ENCODE measurements around the gene PSMD1.

PSMD1 gene

GRCh38 chr2:231016566-231017230 lies 40.0 kb upstream of the PSMD1 start:
- TF ChIP-seq ZNF26 (tag by site-specific recombination; IDR thresholded peaks at IDR 0.05) (no peak), ZFP41 (tag by site-specific recombination; IDR thresholded peaks at IDR 0.05; ENCODE audit: borderline replicate concordance) (no peak), ZFHX2 (tag by site-specific recombination; conservative IDR thresholded peaks at IDR 0.05) (no peak), ZNF140 (tag by site-specific recombination; IDR thresholded peaks at IDR 0.05) (no peak), ZNF791 (tag by site-specific recombination; IDR thresholded peaks at IDR 0.05) (no peak), ZSCAN5A (tag by site-specific recombination; IDR thresholded peaks at IDR 0.05) (no peak), ZNF138 (tag by site-specific recombination; IDR thresholded peaks at IDR 0.05; ENCODE audit: borderline replicate concordance) (no peak), ZNF398 (tag by site-specific recombination; IDR thresholded peaks at IDR 0.05) (no peak), ZNF354C (tag by site-specific recombination; IDR thresholded peaks at IDR 0.05; ENCODE audit: borderline replicate concordance, low read depth) (no peak), SCRT1 (tag by site-specific recombination; IDR thresholded peaks at IDR 0.05; ENCODE audit: borderline replicate concordance) (no peak), ZNF121 (tag by site-specific recombination; IDR thresholded peaks at IDR 0.05) (no peak), KLF7 (tag by site-specific recombination; IDR thresholded peaks at IDR 0.05; ENCODE audit: borderline replicate concordance) (no peak), ZNF114 (tag by site-specific recombination; IDR thresholded peaks at IDR 0.05) (no peak), EGR2 (tag by site-specific recombination; IDR thresholded peaks at IDR 0.05; ENCODE audit: low read depth) (no peak)
- no peak overlapping the region for H3K27ac ChIP-seq (ENCODE audit: extremely low read depth, low read depth, low read length)
- CTCF ChIA-PET, result interaction anchor here (0.9 to 1.7 kb wide), 6 partner anchors 8 to 192 kb away, joined by 3 to 8 read pairs (median 4); no protein-coding TSS in a partner anchor
- POLR2A ChIA-PET, result interaction anchor here (0.6 kb wide), 1 partner anchor 23 kb away, joined by 3 read pairs; no protein-coding TSS in a partner anchor
- H3K4me3 ChIP-seq (ENCODE audit: low read depth, low read length), result no peak overlapping the region
- no peaks in the 10 kb centered on the region for H3K9me3 ChIP-seq (ENCODE audit: control insufficient read depth, insufficient read depth, low read depth, low read length)
- H3K36me3 ChIP-seq (ENCODE audit: control insufficient read depth in 2 of 2, insufficient read depth in 1 of 2, low read length in 2 of 2), result no peaks in the 10 kb centered on the region
- H3K4me1 ChIP-seq (ENCODE audit: control insufficient read depth, insufficient read depth, low read length), result no peaks in the 10 kb centered on the region; the same call in 1 of the 2 replicates

- Histone ChIP-seq H3K4me1 (ENCODE audit: control insufficient read depth, insufficient read depth, low read length) (no peaks in the 10 kb centered on the region; the same call in 1 of the 2 replicates), H3K36me3 (ENCODE audit: control insufficient read depth in 2 of 2, insufficient read depth in 1 of 2, low read length in 2 of 2) (no peaks in the 10 kb centered on the region), H3K9me3 (ENCODE audit: control insufficient read depth, insufficient read depth, low read depth, low read length) (no peaks in the 10 kb centered on the region), H3K4me3 (ENCODE audit: low read depth, low read length) (no peak overlapping the region), H3K27ac (ENCODE audit: extremely low read depth, low read depth, low read length) (no peak overlapping the region)
- ChIA-PET CTCF (interaction anchor here (0.9 to 1.7 kb wide), 5 partner anchors 8 to 193 kb away, joined by 3 to 8 read pairs (median 4); no protein-coding TSS in a partner anchor), POLR2A (no interaction called here)
- TF ChIP-seq OVOL3 (tag by site-specific recombination; IDR thresholded peaks at IDR 0.05) (no peak), ZBTB48 (tag by site-specific recombination; IDR thresholded peaks at IDR 0.05) (no peak), PRDM10 (tag by site-specific recombination; IDR thresholded peaks at IDR 0.05) (0 out of 2 replicates have a peak, but pooled peaks have one; percentile 59)
Measured at GRCh38 chr2:231017231-231017598, 39.5 kb upstream of the PSMD1 start.
